SK-N-SH (cell line): Measurements from ENCODE around the gene SLC29A1.

Experiments
- CTCF ChIP-seq: fragments of 200-600 bp; sonication (generic); IDR thresholded peaks from 2 replicates; pipeline ENCODE4 v1.6.1; 2017; ENCODE audit warnings: antibody characterized with exemption, mild to moderate bottlenecking, moderate library complexity
- JUND ChIP-seq: IDR thresholded peaks from 2 replicates; pipeline ENCODE4 v1.4.0; 2012
- POLR2AphosphoS5 ChIP-seq: IDR thresholded peaks from 2 replicates; pipeline ENCODE4 v1.6.1; 2012; ENCODE audit warnings: low read depth, low read length
- RAD21 ChIP-seq: IDR thresholded peaks from 2 replicates; pipeline ENCODE4 v1.6.1; 2012; ENCODE audit warnings: mild to moderate bottlenecking, low read length
- SMC3 ChIP-seq: IDR thresholded peaks from 2 replicates; pipeline ENCODE4 v1.6.1; 2012; ENCODE audit warnings: low read depth, low read length, improper control_type of control experiment
- YY1 ChIP-seq: IDR thresholded peaks from 2 replicates; pipeline ENCODE4 v1.4.0; 2012; ENCODE audit warnings: low read depth, mild to moderate bottlenecking

DNA sequence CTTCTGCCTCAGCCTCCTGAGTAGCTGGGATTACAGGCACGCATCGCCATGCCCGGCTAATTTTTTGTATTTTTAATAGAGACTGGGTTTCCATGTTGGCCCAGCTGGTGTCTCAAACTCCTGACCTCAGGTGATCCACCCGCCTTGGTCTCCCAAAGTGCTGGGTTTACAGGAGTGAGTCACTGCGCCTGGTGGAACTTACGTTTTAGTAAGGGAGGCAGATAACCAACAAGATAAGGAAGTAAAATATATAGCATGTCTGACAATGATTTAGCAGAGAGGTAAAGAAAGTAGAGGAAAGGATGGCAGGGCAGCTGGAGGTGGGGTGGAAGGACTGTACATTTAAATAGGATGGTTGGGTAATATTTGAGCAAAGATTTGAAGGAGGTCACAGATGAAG is 19.4 kb upstream of the SLC29A1 start:
- no peak for TF ChIP-seq CTCF
- no peak for TF ChIP-seq POLR2AphosphoS5
- no peak for TF ChIP-seq YY1
- no peak for TF ChIP-seq SMC3
- TF ChIP-seq JUND = no peak
- no peak for TF ChIP-seq RAD21
